ENCODE data around the gene PCBP4. TPM values are rescaled to one million over a fixed set of nuclear protein-coding genes. Genes with fewer than 3 reads are reported as not detected.

The PCBP4 gene
- total RNA-seq, 4 donors from 2014 or later = 22.4 to 382 (median 63.6) TPM

- Histone ChIP-seq H3K27ac (no peak overlapping the region), H3K36me3 (no peaks in the 10 kb centered on the region), H3K4me3 (no peak overlapping the region), H3K4me1 (no peaks in the 10 kb centered on the region), H3K9me3 (no peaks in the 10 kb centered on the region), H3K27me3 (no peaks in the 10 kb centered on the region)
- WGBS, 2 donors (ENCODE audit: low coverage in 1 of 2) = 65 to 79% methylated on average over 3 to 7 of the region's 7 CpGs
- intact Hi-C loops (cut with DNase I; ENCODE audit: low total_unique reads) = no loop called here
- DNase-seq = no peak
- TF ChIP-seq EP300 (IDR thresholded peaks at IDR 0.05; ENCODE audit: low read depth) = no peak
- TF ChIP-seq CTCF (IDR thresholded peaks at IDR 0.05) = no peak
- in situ Hi-C loops (cut with MboI; ENCODE audit: low pct_ligation_motif_present in 1 of 4, low pct_unique_long_range_greater_than_20kb in 1 of 4, low sequenced_read_pairs in 3 of 4) = loop anchor here in 2 of 4 donors (25.0 kb wide), 1 partner anchor 325 kb away; no protein-coding TSS in a partner anchor
Measured at GRCh38 chr3:52012699-52013098, 45.4 kb upstream of the PCBP4 start.

- intact Hi-C loops (cut with DNase I; ENCODE audit: low total_unique reads) (no loop called here), in situ Hi-C loops (cut with MboI; ENCODE audit: low pct_ligation_motif_present in 1 of 4, low pct_unique_long_range_greater_than_20kb in 1 of 4, low sequenced_read_pairs in 3 of 4) (loop anchor here in 2 of 4 donors (25.0 kb wide), 1 partner anchor 327 kb away; no protein-coding TSS in a partner anchor)
- H3K36me3 ChIP-seq = no peaks in the 10 kb centered on the region
- no peak for DNase-seq
- TF ChIP-seq POLR2AphosphoS5 (IDR thresholded peaks at IDR 0.05) = no peak
- no peak for TF ChIP-seq EP300 (IDR thresholded peaks at IDR 0.05; ENCODE audit: low read depth)
- TF ChIP-seq CTCF (IDR thresholded peaks at IDR 0.05) = no peak
- no peak for TF ChIP-seq POLR2A (IDR thresholded peaks at IDR 0.05)
- H3K4me1 ChIP-seq = peaks cover 0 to 6% (median 2%) of the 10 kb centered on the region in 4 donors
- no peaks in the 10 kb centered on the region for H3K27me3 ChIP-seq
- H3K4me3 ChIP-seq = no peak overlapping the region
- no peak overlapping the region for H3K27ac ChIP-seq
- no peaks in the 10 kb centered on the region for H3K9me3 ChIP-seq
Measured at GRCh38 chr3:52010431-52010830, 43.2 kb upstream of the PCBP4 start.

- peaks cover 0 to 10% (median 3%) of the 10 kb centered on the region in 4 donors for H3K4me1 ChIP-seq
- H3K27ac ChIP-seq = no peak overlapping the region
- 60 to 79% methylated on average over 2 to 4 of the region's 4 CpGs for WGBS, 2 donors (ENCODE audit: low coverage in 1 of 2)
- in situ Hi-C loops (cut with MboI; ENCODE audit: low pct_ligation_motif_present in 1 of 4, low pct_unique_long_range_greater_than_20kb in 1 of 4, low sequenced_read_pairs in 3 of 4) = loop anchor here in 3 of 4 donors (10.0 to 25.0 kb wide), 2 partner anchors 48 to 330 kb away; partner anchors contain the start of gene DUSP7 (in 1 of the 3)
- TF ChIP-seq POLR2AphosphoS5 (IDR thresholded peaks at IDR 0.05) (no peak), POLR2A (IDR thresholded peaks at IDR 0.05) (no peak), CTCF (IDR thresholded peaks at IDR 0.05) (no peak), EP300 (IDR thresholded peaks at IDR 0.05; ENCODE audit: low read depth) (no peak)
- DNase-seq = no peak
- intact Hi-C loops (cut with DNase I; ENCODE audit: low total_unique reads) = loop anchor here (10.0 kb wide), 1 partner anchor 48 kb away; the partner anchor contains the start of gene DUSP7
- no peaks in the 10 kb centered on the region for H3K9me3 ChIP-seq
- no peaks in the 10 kb centered on the region for H3K27me3 ChIP-seq
- no peaks in the 10 kb centered on the region for H3K36me3 ChIP-seq
- no peak overlapping the region for H3K4me3 ChIP-seq
Measured at GRCh38 chr3:52007291-52007690, 40.0 kb upstream of the PCBP4 start.

- H3K27me3 ChIP-seq = no peaks in the 10 kb centered on the region
- intact Hi-C loops (cut with DNase I; ENCODE audit: low total_unique reads) = loop anchor here (10.0 kb wide), 1 partner anchor 48 kb away; the partner anchor contains the start of gene DUSP7
- 84% methylated on average over 6 of the region's 6 CpGs; no CpG with 5 or more reads in 1 of the 2 donors for WGBS, 2 donors (ENCODE audit: low coverage in 1 of 2)
- no peaks in the 10 kb centered on the region for H3K36me3 ChIP-seq
- no peak overlapping the region for H3K4me3 ChIP-seq
- in situ Hi-C loops (cut with MboI; ENCODE audit: low pct_ligation_motif_present in 1 of 4, low pct_unique_long_range_greater_than_20kb in 1 of 4, low sequenced_read_pairs in 3 of 4) = loop anchor here in 3 of 4 donors (10.0 to 25.0 kb wide), 2 partner anchors 48 to 331 kb away; partner anchors contain the start of gene DUSP7 (in 1 of the 3)
- no peak for DNase-seq
- TF ChIP-seq POLR2AphosphoS5 (IDR thresholded peaks at IDR 0.05) = no peak
- TF ChIP-seq POLR2A (IDR thresholded peaks at IDR 0.05) = no peak
- no peak for TF ChIP-seq EP300 (IDR thresholded peaks at IDR 0.05; ENCODE audit: low read depth)
- TF ChIP-seq CTCF (IDR thresholded peaks at IDR 0.05) = no peak
- H3K4me1 ChIP-seq = peaks cover 0 to 10% (median 3%) of the 10 kb centered on the region in 4 donors
- H3K9me3 ChIP-seq = no peaks in the 10 kb centered on the region
- no peak overlapping the region for H3K27ac ChIP-seq
Measured at GRCh38 chr3:52006820-52007133, 39.5 kb upstream of the PCBP4 start.

Data from transverse colon (tissue), 4 donors.